HG02870 (cell line): ENCODE measurements around the gene PALM3.

Experiments used
- ATAC-seq: cut with Tn5 transposase; IDR thresholded peaks from one replicate; pipeline ENCODE4 v1.9.1; 2021; ENCODE audit warnings: mild to moderate bottlenecking, moderate library complexity; ENCODE audit not compliant: unreplicated experiment

The PALM3 gene, protein sequence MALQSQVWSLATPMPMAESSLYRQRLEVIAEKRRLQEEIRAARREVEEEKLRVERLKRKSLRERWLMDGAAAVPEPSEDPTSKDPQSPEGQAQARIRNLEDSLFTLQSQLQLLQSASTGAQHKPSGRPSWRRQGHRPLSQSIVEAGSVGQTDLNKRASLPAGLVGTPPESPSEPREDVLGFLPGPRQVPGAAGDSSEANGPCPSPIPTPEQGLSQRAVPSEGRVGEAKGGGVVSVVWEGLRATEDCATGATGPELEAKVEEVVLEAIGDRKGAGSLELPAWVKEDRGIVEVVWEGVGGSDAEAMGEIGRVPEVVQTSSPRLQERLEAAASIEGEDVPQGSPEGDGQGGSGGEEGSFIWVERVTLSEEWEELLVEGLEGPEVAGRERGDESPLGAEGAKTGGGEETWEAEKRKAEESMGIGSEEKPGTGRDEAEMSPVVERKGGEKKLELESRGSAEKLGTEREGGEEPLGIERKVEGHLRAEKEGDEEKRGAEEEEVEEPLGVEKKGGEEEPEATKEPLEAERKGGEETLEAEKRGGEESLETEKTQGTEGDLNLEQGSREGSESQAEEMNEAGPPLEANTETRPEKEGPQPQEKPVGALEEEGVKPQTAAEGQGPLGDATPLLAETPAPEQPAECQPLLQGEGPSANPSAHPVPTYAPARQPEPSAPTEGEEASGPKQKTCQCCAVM

DNA sequence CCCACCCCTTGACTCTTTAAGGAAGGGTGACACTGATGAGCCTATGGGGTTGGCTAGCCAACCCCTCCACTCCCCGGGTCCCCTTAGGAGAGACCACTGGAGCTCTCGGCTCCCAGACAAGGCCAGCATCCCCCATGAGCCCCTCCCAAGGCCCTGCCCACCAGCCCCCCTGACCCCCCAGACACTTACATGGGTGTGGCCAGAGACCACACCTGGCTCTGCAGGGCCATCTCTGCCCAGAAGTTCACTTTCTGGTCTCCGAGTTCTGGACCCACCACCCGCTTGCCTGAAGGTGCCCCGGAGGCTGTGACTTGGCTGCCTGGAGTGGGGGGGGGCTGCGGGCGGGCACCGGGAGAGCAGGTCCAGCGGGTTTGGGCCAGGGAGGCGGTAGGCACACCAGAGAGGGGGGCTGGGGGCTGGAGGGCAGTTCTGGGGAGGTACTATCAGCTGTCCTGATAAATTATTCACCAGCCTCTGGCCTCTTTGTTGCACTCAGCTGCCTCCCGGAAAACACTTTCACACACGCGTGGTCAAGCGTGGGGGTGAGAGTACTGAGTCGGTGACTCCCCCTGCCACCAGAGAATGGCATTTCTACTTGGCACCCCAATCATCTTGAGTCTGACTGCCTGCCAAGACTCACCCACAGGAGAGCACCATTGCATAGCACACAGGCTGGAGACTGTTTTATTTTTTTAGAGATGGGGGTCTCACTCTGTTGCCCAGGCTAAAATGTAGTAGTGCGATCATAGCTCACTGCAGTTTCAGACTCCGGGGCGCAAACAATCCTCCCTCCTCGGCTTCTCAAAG is at the start of gene PALM3:
TSS of gene PALM3 (minus strand) at position 326 of the 807 bp plus-strand sequence. CDS start at position 230, 96 bp downstream.
- ATAC-seq: no peak

DNA sequence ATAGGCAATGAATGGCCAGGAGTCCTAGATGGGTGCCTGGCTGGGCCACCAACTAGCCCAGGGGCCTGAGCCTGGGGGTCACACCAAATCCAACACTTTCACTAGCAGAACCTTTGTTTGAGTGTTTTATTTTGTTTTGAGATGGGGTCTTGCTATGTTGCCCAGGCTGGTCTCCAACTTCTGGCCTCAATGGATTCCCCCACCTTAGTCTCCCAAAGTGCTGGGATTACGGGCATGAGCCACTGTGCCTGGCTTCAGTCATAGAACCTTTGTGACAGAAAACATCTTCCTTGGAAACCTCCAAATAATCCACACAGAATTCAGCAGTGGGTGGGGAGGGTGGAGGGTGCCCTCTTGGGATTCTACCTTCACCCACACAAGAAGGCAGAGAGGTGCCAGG is 49.6 kb upstream of the PALM3 start:
- ATAC-seq: no peak

DNA sequence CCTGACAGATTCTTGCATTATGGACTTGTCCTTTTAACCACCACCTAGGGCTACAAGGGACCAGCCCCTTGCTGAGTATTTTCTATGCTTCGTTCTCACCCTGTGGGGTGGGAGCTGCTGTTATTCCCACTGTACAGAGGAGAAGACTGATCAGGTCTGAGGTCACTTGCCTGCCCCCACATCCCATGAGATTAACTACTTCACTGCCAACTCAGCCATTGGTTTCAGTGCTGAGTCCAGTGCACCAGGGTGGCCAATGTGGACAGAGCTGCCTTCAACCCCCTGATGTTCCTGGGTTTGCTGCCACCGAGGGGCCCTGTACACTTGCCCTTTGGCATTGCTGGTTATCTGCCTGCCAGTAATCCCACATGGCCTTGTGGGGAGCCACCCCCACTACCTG is 48.8 kb upstream of the PALM3 start:
- ATAC-seq: no peak

DNA sequence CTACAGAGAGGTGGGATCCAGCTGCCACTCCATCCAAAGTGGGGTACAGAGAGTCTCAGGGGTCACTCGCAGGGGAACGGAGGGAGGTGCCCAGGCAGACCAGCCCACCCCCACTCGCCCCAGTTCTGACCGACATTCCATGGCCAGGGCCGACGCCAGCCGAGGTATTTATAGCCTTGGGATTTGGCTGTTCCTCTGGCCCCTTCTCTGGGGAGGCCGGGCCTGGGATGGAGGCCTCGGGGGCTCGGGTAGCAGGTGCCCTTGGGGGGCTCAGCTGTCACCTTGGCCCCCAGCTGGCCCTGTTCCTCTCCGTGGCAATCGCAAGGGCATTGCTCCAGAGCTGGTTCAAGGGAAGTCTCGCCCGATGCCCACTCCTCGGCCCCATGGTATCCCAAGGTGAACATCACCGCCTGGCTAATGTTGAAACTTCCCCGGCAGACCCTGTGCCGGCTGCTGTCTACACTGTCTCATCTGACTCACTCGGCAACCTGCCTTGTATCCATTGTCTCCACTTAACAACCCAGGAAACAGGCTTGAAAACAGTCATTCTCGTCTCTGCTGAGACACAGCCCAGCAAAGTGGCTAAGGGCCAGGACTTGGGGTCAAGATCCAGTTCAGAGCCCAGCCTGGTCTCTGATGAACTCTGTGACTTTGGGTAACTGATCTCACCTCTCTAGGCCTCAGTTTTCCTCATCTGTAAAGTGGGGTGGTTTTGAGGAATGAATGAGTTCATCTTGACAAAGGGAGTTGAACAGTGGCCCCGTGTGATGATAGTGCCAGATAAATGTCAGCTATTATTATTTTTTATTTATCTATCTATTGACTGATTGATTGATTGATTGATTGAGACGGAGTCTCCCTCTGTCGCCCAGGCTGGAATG is 45.9 kb upstream of the PALM3 start:
- ATAC-seq: no peak

DNA sequence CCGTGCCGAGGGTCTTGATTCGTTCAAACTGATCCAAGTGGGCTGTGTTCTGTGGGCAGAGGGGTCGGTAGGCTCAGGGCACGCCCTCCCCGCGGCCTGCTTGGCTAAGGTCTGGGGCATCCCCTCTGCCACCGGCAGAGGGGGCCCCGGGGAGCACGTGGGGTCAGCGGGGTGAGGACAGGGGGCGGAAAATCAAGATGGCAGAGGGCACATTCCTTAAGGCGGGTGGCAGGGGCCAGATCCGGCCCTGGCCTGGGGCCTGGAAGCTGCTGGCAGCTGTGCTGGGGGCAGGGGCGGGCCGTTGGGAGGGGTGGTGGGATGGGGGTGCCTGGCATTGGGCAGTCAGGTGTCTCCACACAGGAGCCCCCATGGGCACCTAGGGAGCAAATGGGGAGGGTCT is 45.0 kb upstream of the PALM3 start:
- no peak for ATAC-seq

DNA sequence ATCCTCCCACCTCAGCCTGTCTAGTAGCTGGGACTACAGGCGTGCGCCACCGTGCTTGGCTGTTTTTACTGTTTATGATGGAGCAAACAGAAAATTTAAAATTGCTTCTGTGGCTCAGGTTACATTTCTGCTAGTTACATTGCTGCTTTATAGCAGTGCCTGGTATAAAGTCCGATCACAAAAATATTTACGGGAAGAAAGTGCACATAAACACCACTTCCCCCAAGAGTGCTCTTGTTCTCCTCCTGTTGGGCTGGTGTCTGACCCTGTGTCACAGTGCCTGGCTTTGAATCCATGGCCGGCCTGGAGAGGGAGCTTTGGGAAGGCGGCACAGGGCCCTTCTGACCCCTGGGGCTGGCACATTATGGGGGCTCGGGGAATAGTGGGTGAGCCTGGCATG is 43.8 kb upstream of the PALM3 start:
- ATAC-seq: no peak

DNA sequence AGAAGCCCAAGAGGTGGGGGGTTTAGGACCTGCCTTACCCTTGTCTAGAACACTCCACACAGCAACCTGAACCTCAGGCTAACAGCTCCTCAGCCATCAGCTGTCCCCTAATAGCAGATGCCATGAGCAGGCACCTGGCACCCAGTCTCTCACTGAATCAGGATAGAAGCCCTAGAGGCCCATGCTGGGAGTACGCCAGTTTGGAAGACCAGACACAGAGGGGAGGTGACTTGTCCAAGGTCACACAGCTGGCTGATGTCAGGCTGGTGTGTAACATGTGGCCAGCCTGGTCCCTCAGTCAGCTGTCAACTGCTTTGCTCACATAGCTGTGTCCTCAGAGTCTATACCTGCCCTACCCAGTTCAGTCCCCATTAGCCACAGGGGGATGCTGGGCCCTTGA is 41.4 kb upstream of the PALM3 start:
- no peak for ATAC-seq

DNA sequence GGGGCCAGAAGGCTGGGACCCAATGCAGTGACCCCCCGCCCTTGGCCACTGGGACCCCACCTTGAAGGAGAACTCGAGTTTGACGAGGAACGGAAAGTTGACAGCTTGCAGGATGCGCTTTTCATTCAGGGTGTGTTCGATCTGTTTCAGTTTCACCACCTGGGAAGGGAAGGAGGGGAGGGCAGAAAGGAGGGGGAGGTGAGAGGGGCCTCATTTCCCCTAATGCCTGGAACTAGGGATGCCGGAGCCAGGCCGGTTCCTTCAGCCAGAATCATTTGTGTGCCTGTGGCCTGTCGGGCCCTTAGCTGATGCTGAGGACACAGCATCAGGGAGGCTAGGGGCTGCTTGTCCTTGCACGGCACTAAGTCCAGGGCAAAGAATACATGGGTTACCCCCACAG is 40.9 kb upstream of the PALM3 start:
- ATAC-seq: no peak

DNA sequence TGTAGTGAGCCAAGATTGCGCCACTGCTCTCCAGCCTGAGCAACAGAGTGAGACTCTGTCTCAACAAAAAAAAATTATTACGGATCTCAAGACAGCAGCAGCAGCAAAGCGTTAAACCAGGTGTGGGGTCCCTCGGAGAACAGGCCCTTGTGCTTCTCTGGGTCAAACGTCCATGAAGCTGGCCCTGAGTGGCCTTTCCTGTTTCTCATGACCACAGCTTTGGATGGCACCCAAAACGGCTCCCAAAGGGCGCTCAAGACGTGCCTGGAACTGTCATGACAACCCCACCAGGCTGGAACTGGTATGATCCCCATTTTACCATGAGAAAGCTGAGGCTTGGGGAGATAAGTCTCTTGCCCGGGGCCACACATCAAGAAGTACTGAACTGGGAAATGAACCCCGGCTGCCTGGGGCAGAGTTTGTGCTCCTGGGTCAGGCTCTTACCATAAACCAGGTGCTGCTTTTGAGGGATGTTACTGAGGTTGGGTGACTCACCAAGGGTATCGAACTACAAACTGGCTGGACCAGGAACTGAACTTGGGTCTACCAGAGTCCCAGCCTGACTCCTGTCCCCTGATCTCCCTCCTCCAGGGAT is 40.3 kb upstream of the PALM3 start:
- no peak for ATAC-seq

DNA sequence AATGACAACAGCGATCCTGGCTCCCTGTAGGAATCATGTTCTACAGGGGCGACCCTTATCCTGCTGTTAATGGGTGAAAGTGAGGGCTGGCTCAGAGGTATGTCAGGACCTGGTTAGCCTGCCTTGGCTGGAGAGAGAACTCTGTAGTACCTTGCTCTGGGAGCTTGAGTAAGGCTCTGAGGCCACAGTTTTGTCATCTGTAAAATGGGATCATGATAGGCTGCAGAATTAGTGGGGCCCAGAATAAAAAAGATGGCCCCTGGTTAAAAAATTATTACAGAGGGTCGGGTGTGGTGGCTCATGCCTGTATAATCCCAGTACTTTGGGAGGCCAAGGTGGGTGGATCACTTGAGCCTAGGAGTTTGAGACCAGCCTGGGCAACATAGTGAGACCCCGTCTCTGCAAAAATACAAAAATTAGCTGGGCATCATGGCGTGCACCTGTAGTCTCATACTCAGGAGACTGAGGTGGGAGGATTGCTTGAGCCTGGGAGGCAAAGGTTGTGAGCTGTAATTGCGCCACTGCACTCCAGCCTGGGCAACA is 39.2 kb upstream of the PALM3 start:
- no peak for ATAC-seq

DNA sequence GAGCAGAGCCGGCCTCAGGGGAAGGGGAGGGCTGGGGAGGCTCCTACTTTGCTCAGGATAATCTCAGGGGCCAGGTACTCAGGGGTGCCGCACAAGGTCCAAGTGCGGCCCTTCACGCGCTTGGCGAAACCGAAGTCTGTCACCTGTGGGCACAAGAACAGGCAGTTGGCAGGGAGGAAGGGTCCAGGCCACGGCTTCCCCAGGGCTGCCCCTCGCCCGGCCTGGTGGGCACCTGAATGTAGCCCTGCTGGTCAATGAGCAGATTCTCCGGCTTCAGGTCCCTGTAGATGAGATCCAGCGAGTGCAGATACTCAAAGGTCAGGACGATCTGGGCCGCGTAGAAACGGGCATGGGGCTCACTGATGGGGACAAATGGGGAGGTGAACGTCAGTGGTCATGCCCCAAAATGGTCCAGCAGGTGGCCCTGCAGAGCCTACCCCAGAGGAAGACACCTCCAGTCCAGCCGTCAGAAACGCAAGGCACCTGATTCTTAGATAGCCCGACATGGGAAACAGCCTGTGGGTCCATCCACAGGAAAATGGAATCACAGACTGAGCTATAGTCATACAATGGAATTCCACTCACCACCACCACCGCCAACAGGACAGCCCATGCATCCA is 35.8 kb upstream of the PALM3 start:
- no peak for ATAC-seq

DNA sequence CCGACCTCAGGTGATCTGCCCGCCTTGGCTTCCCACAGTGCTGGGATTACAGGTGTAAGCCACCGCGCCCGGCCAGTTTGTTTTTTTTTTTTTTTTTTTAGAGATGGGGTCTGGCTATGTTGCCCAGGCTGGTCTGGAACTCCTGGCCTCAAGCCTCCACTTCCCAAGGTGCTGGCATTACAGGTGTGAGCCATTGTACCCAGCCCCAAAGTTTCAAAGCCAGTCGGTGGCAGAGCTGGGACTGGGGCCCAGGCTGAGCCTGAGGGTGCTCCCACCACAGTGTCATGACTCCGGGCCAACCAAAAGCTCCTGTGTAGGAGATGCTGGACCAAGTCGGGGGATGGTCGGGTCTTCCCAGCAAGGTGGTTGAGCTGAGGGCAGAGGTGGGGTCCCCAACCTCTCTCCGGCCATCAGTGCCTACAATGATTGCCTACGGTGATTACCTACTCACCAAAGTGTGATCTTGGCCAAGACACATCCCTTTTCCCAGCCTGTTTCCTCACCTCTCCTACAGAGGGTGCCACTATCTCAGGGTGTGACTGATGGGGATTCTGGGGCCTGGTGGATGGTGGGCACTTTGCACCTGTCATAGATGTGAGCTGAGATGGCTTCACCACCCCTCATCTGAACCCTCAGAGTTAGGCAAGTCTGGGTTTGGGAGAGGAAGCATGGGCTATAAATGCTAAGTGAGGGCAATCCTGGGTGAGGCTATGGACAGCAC is 34.6 kb upstream of the PALM3 start:
- no peak for ATAC-seq

DNA sequence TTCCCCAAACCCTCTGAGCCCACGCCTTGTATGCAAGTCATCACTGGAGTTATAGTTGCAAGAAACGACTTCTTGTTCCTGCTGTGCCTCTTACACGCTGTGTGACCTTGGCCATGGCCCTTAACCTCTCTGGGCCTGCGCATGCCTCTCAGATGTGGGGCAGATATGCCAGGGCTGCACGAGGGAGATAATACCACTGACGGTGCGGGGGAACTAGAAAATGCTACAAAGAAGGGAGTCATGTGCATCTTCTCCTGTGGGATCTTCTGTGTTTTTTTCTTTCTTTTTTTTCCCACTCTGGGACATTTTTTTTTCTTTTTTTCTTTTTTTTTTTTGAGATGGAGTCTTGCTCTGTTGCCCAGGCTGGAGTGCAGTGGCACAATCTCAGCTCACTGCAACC is 33.0 kb upstream of the PALM3 start:
- no peak for ATAC-seq

DNA sequence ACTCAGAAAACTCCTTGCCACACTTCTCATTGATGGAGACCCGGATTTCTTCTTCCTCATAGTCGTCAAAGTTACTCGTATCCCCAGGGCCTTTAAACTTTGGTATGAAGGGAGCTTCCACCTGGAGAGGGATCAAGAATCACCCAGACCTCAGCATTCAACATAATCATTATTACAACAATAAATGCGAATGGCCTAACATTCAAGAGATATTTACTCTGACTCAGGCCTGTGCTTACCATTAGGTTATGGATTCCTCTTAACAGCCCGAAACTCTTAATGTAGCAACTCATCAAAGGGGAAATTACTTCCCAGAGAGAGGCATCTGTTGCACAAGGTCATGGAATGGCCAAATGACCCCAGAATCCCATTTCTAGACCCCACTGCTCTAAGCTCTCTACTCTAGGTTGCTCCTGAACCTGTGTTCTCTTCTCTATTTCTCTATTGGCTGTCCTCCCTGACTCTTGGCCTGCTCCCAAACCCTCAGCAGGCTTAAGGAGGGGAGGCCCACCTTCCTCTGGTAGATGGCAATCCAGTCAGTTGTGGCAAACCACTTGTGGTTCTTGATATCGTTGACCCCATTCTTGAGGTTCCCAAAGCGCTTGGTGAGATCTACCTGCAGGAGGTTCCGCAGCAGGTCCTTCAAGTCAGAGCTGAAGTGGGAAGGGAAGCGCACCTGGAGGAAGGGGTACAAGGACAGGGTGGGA is 31.4 kb upstream of the PALM3 start:
- no peak for ATAC-seq

DNA sequence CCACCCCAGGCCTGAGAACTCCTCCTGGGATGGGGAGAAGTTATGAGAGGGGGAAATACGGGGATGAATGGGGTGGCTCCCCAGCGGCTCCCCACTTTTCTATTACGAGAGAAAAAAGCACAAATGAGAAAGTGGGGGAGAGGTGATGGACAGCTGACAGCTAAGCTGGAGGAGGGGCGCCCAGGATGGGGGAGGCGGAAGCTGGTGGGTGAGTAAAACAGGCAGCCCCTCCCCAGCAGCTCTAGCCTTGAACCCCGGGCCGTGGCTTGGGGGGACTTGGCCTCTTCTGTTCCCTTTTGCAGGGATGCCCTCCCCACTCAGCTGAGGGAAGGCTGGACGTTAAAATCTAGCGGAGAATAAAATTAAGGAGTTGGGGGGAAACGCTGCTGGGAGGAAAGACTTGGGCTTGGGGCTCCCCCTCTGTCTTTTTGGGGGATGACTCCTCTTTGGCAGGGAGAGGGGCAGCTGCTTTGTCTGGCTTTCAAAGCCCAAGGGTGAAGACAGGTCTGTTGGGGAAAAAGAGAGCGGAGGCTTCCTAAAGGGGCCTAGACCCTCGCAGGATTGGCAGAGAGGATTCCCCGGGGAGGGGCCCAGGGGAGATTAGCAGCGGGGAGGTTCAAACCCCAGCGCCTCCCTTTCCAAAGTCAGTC is 30.1 kb upstream of the PALM3 start:
- no peak for ATAC-seq

DNA sequence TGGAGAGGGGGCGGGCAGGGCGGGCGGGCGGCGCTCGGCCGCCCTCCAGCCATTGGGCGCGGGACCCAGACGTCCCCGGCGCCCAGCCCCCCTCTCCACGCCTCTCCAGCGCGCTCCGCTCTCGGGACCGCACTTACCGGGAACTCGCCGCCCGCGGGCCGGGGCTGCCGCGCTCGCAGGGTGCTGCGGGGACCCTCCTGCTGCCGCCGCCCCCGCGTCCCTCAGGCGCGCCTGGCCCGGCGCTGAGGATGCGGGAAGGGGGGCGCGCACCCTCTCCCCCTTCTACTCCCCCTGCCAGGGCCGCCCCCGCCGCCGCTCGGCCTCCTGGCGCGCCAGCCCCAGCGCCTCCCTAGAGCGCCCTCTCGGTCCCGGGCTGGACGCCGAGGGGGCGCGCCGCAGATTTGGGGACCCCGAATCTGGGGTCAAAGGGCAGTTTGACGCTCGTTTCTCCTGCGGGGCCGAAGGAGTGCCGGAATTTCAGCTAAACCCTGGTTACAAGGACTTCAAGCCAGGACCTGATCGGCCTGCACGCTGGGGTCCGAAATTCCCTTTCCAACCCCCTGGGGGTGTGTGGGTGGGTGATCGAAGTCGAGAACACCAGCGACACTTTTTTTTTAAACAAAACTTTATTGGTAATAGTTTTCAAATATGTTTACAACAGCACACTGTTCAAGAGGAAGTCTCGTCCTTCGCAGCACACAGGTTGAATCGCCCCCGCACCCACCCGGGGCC is 29.4 kb upstream of the PALM3 start:
- ATAC-seq: peak; percentile 53

DNA sequence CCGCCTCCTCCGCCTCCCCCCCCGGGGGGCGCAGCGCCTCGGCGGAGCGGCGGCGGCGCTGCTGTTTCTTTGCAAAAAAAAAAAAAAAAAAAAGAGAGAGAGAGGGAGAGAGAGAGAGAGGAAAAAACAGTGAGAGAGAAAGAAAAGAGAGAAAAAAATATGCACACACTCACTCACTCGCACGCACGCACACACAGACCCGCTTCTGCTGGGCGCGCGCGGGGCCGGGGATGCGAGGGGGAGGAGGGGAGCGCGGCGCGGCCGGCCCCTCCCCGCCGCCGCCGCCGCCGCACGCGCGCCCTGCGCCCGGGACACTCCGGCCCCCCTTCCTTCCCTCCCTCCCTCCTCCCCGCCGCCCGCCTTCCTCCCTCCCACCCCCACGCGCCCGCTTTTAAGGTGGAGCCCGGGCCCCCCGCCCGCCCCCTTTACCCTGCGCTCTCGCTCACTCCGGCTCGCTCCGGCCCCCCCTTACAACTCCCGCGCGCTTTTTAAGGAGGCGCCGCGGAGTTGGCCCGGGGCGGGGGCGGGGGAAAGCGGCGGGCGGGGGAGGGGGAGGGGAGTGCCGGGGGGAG is 28.7 kb upstream of the PALM3 start, which contains the start of gene SAMD1:
TSS of gene SAMD1 (minus strand) at position 243 of the 572 bp plus-strand sequence.
- peak; percentile 35 for ATAC-seq
